ENCODE data around the gene NFKBIE.

NFKBIE gene

DNA sequence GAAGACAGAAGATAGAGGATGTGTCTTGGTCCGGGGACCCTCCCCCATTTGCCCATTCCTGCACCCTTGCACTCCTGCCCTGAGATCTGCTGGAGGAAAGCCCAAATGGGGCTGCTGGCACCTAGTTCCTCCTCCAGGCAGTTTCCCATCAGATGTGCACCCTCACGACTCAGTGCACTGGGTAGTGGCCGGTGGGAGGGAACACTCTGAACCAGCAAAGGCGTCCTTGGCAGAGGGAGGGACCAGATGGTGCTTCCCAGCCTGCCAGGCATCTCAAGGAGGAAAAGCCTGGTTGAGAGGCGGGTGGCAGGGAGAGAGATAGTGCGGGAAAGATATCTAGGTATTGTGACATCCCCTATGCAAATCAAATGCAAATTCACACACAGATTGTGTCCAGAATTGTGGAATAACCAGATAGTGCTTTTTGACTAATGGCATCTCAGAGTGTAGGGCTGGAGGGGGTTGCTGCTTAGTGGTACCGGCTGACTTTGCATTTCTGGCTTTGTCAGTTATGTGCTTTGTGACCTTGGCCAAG lies 24.4 kb upstream of the NFKBIE start:
- no peak for DNase-seq (ENCODE audit: low read depth, low spot score)
- in situ Hi-C loops (cut with HindIII; ENCODE audit: low sequenced_read_pairs): no loop called here
- no peak overlapping the region for H3K4me3 ChIP-seq (ENCODE audit: low read depth, low read length)
- no peak for TF ChIP-seq CTCF (IDR thresholded peaks at IDR 0.05; ENCODE audit: low read depth, low read length)

DNA sequence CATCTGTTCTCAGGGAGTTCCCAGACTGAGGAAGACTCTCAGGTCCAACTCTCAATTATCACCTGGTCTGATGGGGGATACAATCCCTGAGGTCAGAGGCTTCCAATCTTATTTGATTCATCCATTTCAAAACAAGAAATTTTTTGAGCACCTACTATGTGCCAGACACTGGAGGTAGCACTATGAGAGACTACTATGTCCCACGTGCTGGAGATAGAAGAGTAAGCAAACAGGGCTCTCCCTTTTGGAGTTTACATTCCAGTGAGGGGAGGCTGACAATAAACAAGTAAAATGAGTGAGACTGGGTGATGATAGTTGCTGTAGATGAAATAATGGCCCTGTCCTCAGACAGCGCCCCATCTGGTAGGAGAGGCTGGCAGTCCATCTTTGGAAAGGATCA lies 21.4 kb upstream of the NFKBIE start:
- in situ Hi-C loops (cut with HindIII; ENCODE audit: low sequenced_read_pairs): no loop called here
- DNase-seq (ENCODE audit: low read depth, low spot score): no peak
- TF ChIP-seq CTCF (IDR thresholded peaks at IDR 0.05; ENCODE audit: low read depth, low read length): no peak

GRCh38 chr6:44286285-44286565 lies 20.9 kb upstream of the NFKBIE start:
- no peak for TF ChIP-seq CTCF (IDR thresholded peaks at IDR 0.05; ENCODE audit: low read depth, low read length)
- H3K4me3 ChIP-seq (ENCODE audit: low read depth, low read length): no peak overlapping the region
- in situ Hi-C loops (cut with HindIII; ENCODE audit: low sequenced_read_pairs): no loop called here
- no peak for DNase-seq (ENCODE audit: low read depth, low spot score)

More for the DNA sequence above, 21.4 kb upstream of the NFKBIE start:
- no peak overlapping the region for H3K4me3 ChIP-seq (ENCODE audit: low read depth, low read length)

- no peak for TF ChIP-seq CTCF (IDR thresholded peaks at IDR 0.05; ENCODE audit: low read depth, low read length)
- DNase-seq (ENCODE audit: low read depth, low spot score): peak; percentile 18
- H3K4me3 ChIP-seq (ENCODE audit: low read depth, low read length): no peak overlapping the region
- in situ Hi-C loops (cut with HindIII; ENCODE audit: low sequenced_read_pairs): no loop called here
These were observed 20.4 kb upstream of the NFKBIE start for GRCh38 chr6:44285552-44286284.

DNA sequence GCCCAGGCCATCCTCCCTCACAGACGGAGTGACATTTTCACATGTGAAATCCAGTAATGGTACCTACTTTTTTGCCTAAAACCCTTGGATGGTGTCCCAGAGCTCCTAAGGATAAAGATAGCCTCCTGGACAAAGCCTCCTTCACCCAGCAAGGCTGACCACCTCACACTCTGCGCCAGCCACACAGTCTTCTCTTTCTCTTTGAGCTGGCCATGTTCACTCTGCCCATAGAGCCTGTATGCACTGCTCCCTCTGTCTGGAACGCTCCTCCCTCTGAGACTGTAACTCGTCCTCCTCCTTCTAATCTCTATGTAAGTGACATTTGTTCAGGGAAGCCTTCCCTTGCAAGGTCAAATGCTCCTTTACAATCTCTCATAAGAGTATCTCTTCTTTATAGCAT lies 19.5 kb upstream of the NFKBIE start:
- no peak for DNase-seq (ENCODE audit: low read depth, low spot score)
- in situ Hi-C loops (cut with HindIII; ENCODE audit: low sequenced_read_pairs): no loop called here
- no peak for TF ChIP-seq CTCF (IDR thresholded peaks at IDR 0.05; ENCODE audit: low read depth, low read length)
- no peak overlapping the region for H3K4me3 ChIP-seq (ENCODE audit: low read depth, low read length)

GRCh38 chr6:44284121-44284520 lies 18.8 kb upstream of the NFKBIE start:
- in situ Hi-C loops (cut with HindIII; ENCODE audit: low sequenced_read_pairs): no loop called here

More at GRCh38 chr6:44284121-44284520, 18.8 kb upstream of the NFKBIE start:
- TF ChIP-seq CTCF (IDR thresholded peaks at IDR 0.05; ENCODE audit: low read depth, low read length): no peak
- no peak for DNase-seq (ENCODE audit: low read depth, low spot score)
- H3K4me3 ChIP-seq (ENCODE audit: low read depth, low read length): no peak overlapping the region
